Fibroblast of lung (primary cell): ENCODE measurements around the gene OR2T5.
"Not testable (repeated sequence)": the region's sequence is repeated elsewhere in the genome, so short reads cannot be mapped to it uniquely, and the experiment has no call there.

Experiments used
- CTCF ChIP-seq, 2 donors: IDR thresholded peaks in 1 of 2; conservative IDR thresholded peaks in 1 of 2; 1 replicate in 1 of 2; 2 replicates in 1 of 2; pipeline ENCODE4 v1.5.1; 2011 to 2012; ENCODE audit warnings: low read length in 2 of 2, control low read depth in 1 of 2, inconsistent platforms in 1 of 2, low read depth in 1 of 2, mild to moderate bottlenecking in 1 of 2
- EZH2 ChIP-seq: IDR thresholded peaks from 2 replicates; pipeline ENCODE4 v1.5.1; 2012; ENCODE audit warnings: low read length, control low read depth, mild to moderate bottlenecking; ENCODE audit errors: missing control alignments

- not testable (repeated sequence) for TF ChIP-seq CTCF (conservative IDR thresholded peaks at IDR 0.05 in 1 of 2, IDR thresholded peaks at IDR 0.05 in 1 of 2; ENCODE audit: low read depth in 1 of 2, low read length in 2 of 2); EZH2
These were observed 37.8 kb upstream of the OR2T5 start for GRCh38 chr1:248450466-248451145.
